GM08714 (cell line): ENCODE measurements around the gene G6PC1.
"Not testable (repeated sequence)": the region's sequence is repeated elsewhere in the genome, so short reads cannot be mapped to it uniquely, and the experiment has no call there.

Experiments used
- H3K4me3 ChIP-seq: fragments of 200-500 bp; sonication (Bioruptor generic); 2 replicates; pipeline ENCODE4 v1.5.1; 2014; ENCODE audit warnings: mild to moderate bottlenecking, low read length, inconsistent platforms
- ZNF274 ChIP-seq: IDR thresholded peaks from 2 replicates; pipeline ENCODE4 v1.6.1; 2012; ENCODE audit warnings: mild to moderate bottlenecking, low read depth, low read length

The G6PC1 gene

GRCh38 chr17:42882166-42882565 lies 18.4 kb upstream of the G6PC1 start:
- H3K4me3 ChIP-seq = no peak overlapping the region
- no peak for TF ChIP-seq ZNF274

GRCh38 chr17:42883802-42884558 lies 16.6 kb upstream of the G6PC1 start:
- H3K4me3 ChIP-seq = no peak overlapping the region
- TF ChIP-seq ZNF274 = no peak

- H3K4me3 ChIP-seq = not testable (repeated sequence)
These were observed 14.8 kb upstream of the G6PC1 start for GRCh38 chr17:42885806-42886205.

- TF ChIP-seq ZNF274 = no peak
- H3K4me3 ChIP-seq = no peak overlapping the region
These were observed 14.1 kb upstream of the G6PC1 start for GRCh38 chr17:42886283-42887176.

- no peak overlapping the region for H3K4me3 ChIP-seq
- no peak for TF ChIP-seq ZNF274
These were observed 10.8 kb upstream of the G6PC1 start for GRCh38 chr17:42889809-42890208.

- TF ChIP-seq ZNF274 = no peak
These were observed 9.0 kb upstream of the G6PC1 start for GRCh38 chr17:42891539-42892152.

GRCh38 chr17:42893359-42893758 lies 7.2 kb upstream of the G6PC1 start:
- TF ChIP-seq ZNF274 = no peak
- no peak overlapping the region for H3K4me3 ChIP-seq

More at GRCh38 chr17:42891539-42892152, 9.0 kb upstream of the G6PC1 start:
- no peak overlapping the region for H3K4me3 ChIP-seq

- H3K4me3 ChIP-seq = no peak overlapping the region
- no peak for TF ChIP-seq ZNF274
These were observed 6.1 kb upstream of the G6PC1 start for GRCh38 chr17:42894283-42895184.

- TF ChIP-seq ZNF274 = no peak
- H3K4me3 ChIP-seq = no peak overlapping the region
These were observed 5.4 kb upstream of the G6PC1 start for GRCh38 chr17:42895185-42895555.

- TF ChIP-seq ZNF274 = no peak
- no peak overlapping the region for H3K4me3 ChIP-seq
These were observed 2.3 kb upstream of the G6PC1 start for GRCh38 chr17:42898147-42898811.

GRCh38 chr17:42899981-42900380 lies 618 bp upstream of the G6PC1 start:
- H3K4me3 ChIP-seq = not testable (repeated sequence)

- no peak for TF ChIP-seq ZNF274
- H3K4me3 ChIP-seq = no peak overlapping the region
These were observed 1.1 kb downstream of the G6PC1 start for GRCh38 chr17:42901535-42902229.

GRCh38 chr17:42904110-42904469 lies 3.5 kb downstream of the G6PC1 start:
- H3K4me3 ChIP-seq = no peak overlapping the region
- no peak for TF ChIP-seq ZNF274
